Keratinocyte (primary cell): ENCODE results near the gene SUPT20HL1. TPM values are rescaled to one million over a fixed set of nuclear protein-coding genes. Genes with fewer than 3 reads are reported as not detected.

Experiments used
- DNase-seq: peaks from one replicate; pipeline ENCODE4 v3.0.0-alpha.2; 2011; ENCODE audit warnings: low read depth, missing footprints, low spot score
- FAIRE-seq: peaks from 2 replicates; lab custom pipeline; 2011; peaks lifted over from hg19 to GRCh38; lab: Jason Lieb, UNC
- H2AFZ ChIP-seq: 2 replicates; pipeline ENCODE4 v1.6.0; 2012; ENCODE audit warnings: low read length, control low read depth, inconsistent platforms; ENCODE audit not compliant: control insufficient read depth
- H3K27ac ChIP-seq: 2 replicates; pipeline ENCODE4 v1.5.1; 2011; ENCODE audit warnings: low read length; ENCODE audit not compliant: control insufficient read depth, insufficient read depth
- H3K27me3 ChIP-seq: 3 replicates; pipeline ENCODE4 v1.6.0; 2011; ENCODE audit warnings: low read length; ENCODE audit not compliant: control insufficient read depth, insufficient read depth; ENCODE audit errors: extremely low read depth
- H3K36me3 ChIP-seq, 2 experiments: 2 replicates in 1 of 2; 3 replicates in 1 of 2; pipeline ENCODE4 v1.5.1; 2011; ENCODE audit warnings: low read length in 2 of 2, mild to moderate bottlenecking in 1 of 2; ENCODE audit not compliant: control insufficient read depth in 2 of 2, insufficient read depth in 2 of 2; ENCODE audit errors: extremely low read depth in 1 of 2
- H3K4me1 ChIP-seq: 3 replicates; pipeline ENCODE4 v1.5.1; 2011; ENCODE audit warnings: low read length; ENCODE audit not compliant: control insufficient read depth, insufficient read depth; ENCODE audit errors: extremely low read depth
- H3K4me2 ChIP-seq: 3 replicates; pipeline ENCODE4 v1.6.0; 2011; ENCODE audit warnings: low read depth, low read length; ENCODE audit not compliant: control insufficient read depth, insufficient read depth; ENCODE audit errors: extremely low read depth
- H3K4me3 ChIP-seq, 3 experiments: fragments of 200-600 bp in 1 of 3; sonication (generic) in 1 of 3; 2 replicates in 2 of 3; 3 replicates in 1 of 3; pipeline ENCODE4 v1.5.1; 2011 to 2016; ENCODE audit warnings: low read length in 3 of 3, mild to moderate bottlenecking in 3 of 3, control low read depth in 2 of 3, inconsistent platforms in 1 of 3, low read depth in 1 of 3, mixed read lengths in 1 of 3, mixed run types in 1 of 3, moderate library complexity in 1 of 3; ENCODE audit not compliant: control insufficient read depth in 2 of 3, insufficient read depth in 2 of 3; ENCODE audit errors: extremely low read depth in 1 of 3
- H3K79me2 ChIP-seq: 2 replicates; pipeline ENCODE4 v1.6.0; 2012; ENCODE audit warnings: low read length; ENCODE audit not compliant: control insufficient read depth, insufficient read depth
- H3K9ac ChIP-seq: 3 replicates; pipeline ENCODE4 v1.6.0; 2011; ENCODE audit warnings: low read length; ENCODE audit not compliant: control insufficient read depth, insufficient read depth; ENCODE audit errors: extremely low read depth
- H3K9me1 ChIP-seq: 3 replicates; pipeline ENCODE4 v1.6.0; 2011; ENCODE audit warnings: low read length; ENCODE audit not compliant: control insufficient read depth, insufficient read depth; ENCODE audit errors: extremely low read depth
- H3K9me3 ChIP-seq: 2 replicates; pipeline ENCODE4 v1.5.1; 2012; ENCODE audit warnings: low read depth, low read length; ENCODE audit not compliant: control insufficient read depth
- H4K20me1 ChIP-seq: 3 replicates; pipeline ENCODE4 v1.6.0; 2011; ENCODE audit warnings: low read length; ENCODE audit not compliant: control insufficient read depth, insufficient read depth; ENCODE audit errors: extremely low read depth
- CTCF ChIP-seq, 3 experiments: IDR thresholded peaks in 1 of 3; conservative IDR thresholded peaks in 1 of 3; optimal IDR thresholded peaks in 1 of 3; 2 replicates in 2 of 3; 3 replicates in 1 of 3; pipeline versions ENCODE3 to v1.5.1; 2011; ENCODE audit warnings: low read length in 3 of 3, mild to moderate bottlenecking in 3 of 3, moderate library complexity in 2 of 3, control low read depth in 1 of 3, inconsistent platforms in 1 of 3; ENCODE audit not compliant: insufficient read depth in 2 of 3; ENCODE audit errors: extremely low read depth in 1 of 3
- EZH2 ChIP-seq: IDR thresholded peaks from one replicate; pipeline ENCODE4 v1.6.1; 2012; ENCODE audit warnings: inconsistent platforms, mild to moderate bottlenecking, low read length, moderate library complexity
- dilution Hi-C: fragments of 300-500 bp; cut with MboI; formaldehyde crosslinking; loops from one replicate; pipeline ENCODE4 v1.7.0; 2020; ENCODE audit warnings: low sequenced_read_pairs; ENCODE audit not compliant: extremely low pct_ligation_motif_present
- polyA plus RNA-seq, 5 experiments: library from polyadenylated mRNA; depleted of rRNA in 3 of 5; stranded (reverse) in 3 of 5; stranded (forward) in 1 of 5; unstranded in 1 of 5; fragments of >200 nt; gene quantifications; 1 replicate in 1 of 5; 2 replicates in 3 of 5; 3 replicates in 1 of 5; pipeline versions ENCODE4 v1.2.1 to v1.2.3, GENCODE V29; 2011 to 2012; ENCODE audit warnings: missing spikeins in 2 of 5, low read depth in 1 of 5, low replicate concordance in 1 of 5

SUPT20HL1 gene
- polyA plus RNA-seq, 1 donor (not counting 4 experiments of a cell fraction or from before 2014, with no cell fraction given), result not detected

- no peaks in the 10 kb centered on the region for H3K9me3 ChIP-seq
- no peak overlapping the region for H3K27ac ChIP-seq
- dilution Hi-C loops, result no loop called here
- no peaks in the 10 kb centered on the region for H3K9me1 ChIP-seq
- H4K20me1 ChIP-seq, result no peaks in the 10 kb centered on the region
- no peaks in the 10 kb centered on the region for H3K79me2 ChIP-seq
- no peak overlapping the region for H3K4me2 ChIP-seq
- no peak for FAIRE-seq
- H3K36me3 ChIP-seq, result no peaks in the 10 kb centered on the region
- DNase-seq, result no peak
- peaks cover 5% of the 10 kb centered on the region for H3K4me1 ChIP-seq
- H2AFZ ChIP-seq, result no peak overlapping the region
- no peak overlapping the region for H3K9ac ChIP-seq
- H3K27me3 ChIP-seq, result no peaks in the 10 kb centered on the region
- no peak overlapping the region for H3K4me3 ChIP-seq
- TF ChIP-seq CTCF (optimal IDR thresholded peaks at IDR 0.05 in 1 of 3, IDR thresholded peaks at IDR 0.05 in 1 of 3, conservative IDR thresholded peaks at IDR 0.05 in 1 of 3; ENCODE audit: extremely low read depth in 1 of 3, insufficient read depth in 2 of 3, low read length in 3 of 3), result no peak
- TF ChIP-seq EZH2, result no peak
Measured at GRCh38 chrX:24399550-24399949, 39.1 kb downstream of the SUPT20HL1 start.

GRCh38 chrX:24405959-24406358, 45.5 kb downstream of the SUPT20HL1 start:
- no peaks in the 10 kb centered on the region for H3K9me3 ChIP-seq
- no peak overlapping the region for H3K9ac ChIP-seq
- H3K27ac ChIP-seq, result no peak overlapping the region
- H3K36me3 ChIP-seq, result no peaks in the 10 kb centered on the region
- no peaks in the 10 kb centered on the region for H3K79me2 ChIP-seq
- dilution Hi-C loops, result no loop called here
- TF ChIP-seq CTCF (optimal IDR thresholded peaks at IDR 0.05 in 1 of 3, IDR thresholded peaks at IDR 0.05 in 1 of 3, conservative IDR thresholded peaks at IDR 0.05 in 1 of 3; ENCODE audit: extremely low read depth in 1 of 3, insufficient read depth in 2 of 3, low read length in 3 of 3), result no peak
- TF ChIP-seq EZH2, result no peak
- no peaks in the 10 kb centered on the region for H4K20me1 ChIP-seq
- DNase-seq (no peak), FAIRE-seq (no peak)
- no peak overlapping the region for H2AFZ ChIP-seq
- no peaks in the 10 kb centered on the region for H3K27me3 ChIP-seq
- no peak overlapping the region for H3K4me3 ChIP-seq
- H3K4me1 ChIP-seq, result no peaks in the 10 kb centered on the region
- H3K9me1 ChIP-seq, result no peaks in the 10 kb centered on the region
- no peak overlapping the region for H3K4me2 ChIP-seq

Other genes starting within 250 kb of the SUPT20HL1 start
- 18.0 to 31.8 TPM (median 24.3 TPM) in 3 replicates for gene ZFX, start 210.9 kb upstream of the SUPT20HL1 start, polyA plus RNA-seq
- gene SUPT20HL2, start 46.6 kb upstream of the SUPT20HL1 start, polyA plus RNA-seq, result not detected in 3 replicates
- gene PDK3, start 104.6 kb downstream of the SUPT20HL1 start, polyA plus RNA-seq, result 5.0 to 8.0 TPM (median 6.8 TPM) in 3 replicates